GM19193 (cell line): ENCODE data around the gene UGT2B28.
"Not testable (repeated sequence)": the region's sequence is repeated elsewhere in the genome, so short reads cannot be mapped to it uniquely, and the experiment has no call there.

Experiments
- POLR2A ChIP-seq: IDR thresholded peaks from 4 replicates; pipeline ENCODE4 v1.6.1; 2011; ENCODE audit not compliant: insufficient read depth, insufficient read length; ENCODE audit errors: extremely low read depth

Gene UGT2B28

GRCh38 chr4:69280081-69280480 lies at the start of gene UGT2B28:
UGT2B28 (plus strand) TSS chr4:69280475; CDS start chr4:69280501, 26 bp downstream.
- not testable (repeated sequence) for TF ChIP-seq POLR2A

- TF ChIP-seq POLR2A: no peak
Observed at GRCh38 chr4:69239092-69239491, 41.2 kb upstream of the UGT2B28 start.

GRCh38 chr4:69239557-69240168 lies 40.6 kb upstream of the UGT2B28 start:
- no peak for TF ChIP-seq POLR2A

GRCh38 chr4:69321153-69321729 lies 41.0 kb downstream of the UGT2B28 start:
- no peak for TF ChIP-seq POLR2A

- no peak for TF ChIP-seq POLR2A
Observed at GRCh38 chr4:69322055-69322454, 41.8 kb downstream of the UGT2B28 start.

GRCh38 chr4:69323284-69323683 lies 43.0 kb downstream of the UGT2B28 start:
- TF ChIP-seq POLR2A: no peak

- no peak for TF ChIP-seq POLR2A
Observed at GRCh38 chr4:69330345-69331047, 50.2 kb downstream of the UGT2B28 start.
